Lung (tissue), 13 donors: ENCODE measurements around the gene NARS2. TPM values are rescaled to one million over a fixed set of nuclear protein-coding genes. Genes with fewer than 3 reads are reported as not detected.

ENCODE experiments used
- ATAC-seq: fragments of 200-7000 bp; cut with Tn5 transposase; one replicate; pipeline ENCODE4 v1.9.1; 2020; ENCODE audit warnings: moderate number of reproducible peaks; ENCODE audit not compliant: insufficient read depth, low FRiP score
- DNase-seq, 3 donors: peaks; one replicate each; pipeline ENCODE4 v3.0.0-alpha.2; 2013 to 2017
- H3K27ac ChIP-seq, 2 donors: one replicate each; pipeline ENCODE4 v1.5.1; 2013; ENCODE audit warnings: mild to moderate bottlenecking in 2 of 2, moderate library complexity in 2 of 2, control low read depth in 1 of 2, inconsistent platforms in 1 of 2, low read depth in 1 of 2, low read length in 1 of 2
- H3K27me3 ChIP-seq, 3 donors: one replicate each; pipeline ENCODE4 v1.5.1; 2013; ENCODE audit warnings: low read length in 2 of 3; ENCODE audit not compliant: control insufficient read depth in 3 of 3, insufficient read depth in 3 of 3
- H3K36me3 ChIP-seq, 4 donors: one replicate each; pipeline ENCODE4 v1.5.1; 2013; ENCODE audit warnings: low read length in 4 of 4, mild to moderate bottlenecking in 1 of 4, moderate library complexity in 1 of 4; ENCODE audit not compliant: control insufficient read depth in 4 of 4, insufficient read depth in 4 of 4
- H3K4me1 ChIP-seq, 5 donors: one replicate each; pipeline ENCODE4 v1.5.1; 2013; ENCODE audit warnings: low read length in 5 of 5, mild to moderate bottlenecking in 2 of 5, moderate library complexity in 1 of 5; ENCODE audit not compliant: control insufficient read depth in 5 of 5, insufficient read depth in 5 of 5
- H3K4me3 ChIP-seq: one replicate; pipeline ENCODE4 v1.5.1; 2013; ENCODE audit warnings: mild to moderate bottlenecking, control low read depth, moderate library complexity
- H3K9ac ChIP-seq, 2 donors: one replicate each; pipeline ENCODE4 v1.5.1; 2013; ENCODE audit warnings: low read length in 2 of 2, control low read depth in 1 of 2; ENCODE audit not compliant: insufficient read depth in 1 of 2
- H3K9me3 ChIP-seq, 4 donors: one replicate each; pipeline ENCODE4 v1.5.1; 2013; ENCODE audit warnings: low read length in 3 of 4, mild to moderate bottlenecking in 1 of 4, moderate library complexity in 1 of 4; ENCODE audit not compliant: control insufficient read depth in 4 of 4, insufficient read depth in 3 of 4
- WGBS, 2 donors: extraction: QIAGEN DNeasy Blood & Tissue Kit; methylation state at CpG; one replicate each; pipeline ENCODE4 v1.1.7; 2013; 5-methylcytosine and 5-hydroxymethylcytosine counted together
- polyA plus RNA-seq, 2 donors: library from polyadenylated mRNA; stranded (reverse); fragments of 200-250 nt; gene quantifications; one replicate each; pipeline ENCODE4 v1.2.1, GENCODE V29; 2013
- small RNA-seq: library from RNA; depleted of rRNA; stranded (forward); fragments of <200 nt; gene quantifications from one replicate; pipeline ENCODE3, GENCODE V24; 2014; ENCODE audit warnings: low replicate concordance
- total RNA-seq, 2 donors: library from RNA; depleted of rRNA in 1 of 2; stranded (reverse); fragments of >200 nt in 1 of 2; gene quantifications; one replicate each; pipeline ENCODE4 v1.2.1, GENCODE V29; 2014 to 2021
- TF ChIP-seq, protein P1 (sequence below): IDR thresholded peaks from 2 replicates; pipeline ENCODE4 v1.5.1; 2012; ENCODE audit warnings: mild to moderate bottlenecking; ENCODE audit errors: control extremely low read depth, extremely low read depth
- donor health status: control.
- donor health status: control.
- donor health status: Bipolar disorder and iron deficiency.
- donor health status: healthy.
- donor health status: DM: yes; HTN: yes; CAD: no.

NARS2 gene
- total and polyA plus RNA-seq, 4 donors: 12.0 to 33.8 (median 19.8) TPM

DNA sequence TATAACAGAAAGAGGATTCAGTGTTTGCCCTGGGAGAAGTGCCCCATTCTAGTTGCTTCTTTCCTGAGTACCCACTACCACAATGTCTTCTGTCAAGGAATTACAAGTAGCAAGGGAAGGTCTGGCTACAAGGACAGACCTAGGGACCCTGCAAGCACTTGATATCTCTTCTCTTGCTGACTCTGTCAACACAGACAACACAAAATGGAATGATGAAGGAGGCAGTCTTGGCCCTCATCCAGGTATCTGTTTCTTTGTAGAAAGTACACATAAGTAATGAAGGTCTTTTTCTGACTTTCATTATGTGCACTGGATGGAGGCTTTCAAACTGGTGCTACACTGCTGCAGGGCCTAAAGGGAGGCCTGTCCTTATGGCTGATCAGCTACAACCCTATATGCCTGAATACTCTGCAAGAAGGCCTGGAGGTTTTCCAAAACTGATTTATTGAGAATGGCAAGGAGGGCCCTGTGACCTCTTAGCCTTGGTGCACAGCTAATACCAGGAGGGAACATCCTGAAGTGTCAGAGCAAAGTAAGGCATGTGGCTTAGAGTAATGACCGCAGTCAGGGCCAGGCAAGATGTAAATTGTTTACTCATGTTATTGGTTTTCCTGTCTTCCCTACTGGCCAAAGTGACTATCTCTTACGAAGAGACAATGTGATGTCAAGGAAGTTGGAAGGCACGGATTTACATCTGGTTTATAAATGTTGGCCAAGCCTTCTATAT lies 188.3 kb downstream of the NARS2 start:
- Histone ChIP-seq H3K36me3 (peaks cover 0 to 8% (median 0%) of the 10 kb centered on the region in 4 donors), H3K27me3 (no peaks in the 10 kb centered on the region), H3K4me1 (peaks cover 0 to 14% (median 5%) of the 10 kb centered on the region in 5 donors), H3K27ac (no peak overlapping the region), H3K4me3 (no peak overlapping the region), H3K9me3 (peaks cover 0 to 12% (median 6%) of the 10 kb centered on the region in 4 donors), H3K9ac (no peak overlapping the region)
- TF ChIP-seq, protein P1, sequence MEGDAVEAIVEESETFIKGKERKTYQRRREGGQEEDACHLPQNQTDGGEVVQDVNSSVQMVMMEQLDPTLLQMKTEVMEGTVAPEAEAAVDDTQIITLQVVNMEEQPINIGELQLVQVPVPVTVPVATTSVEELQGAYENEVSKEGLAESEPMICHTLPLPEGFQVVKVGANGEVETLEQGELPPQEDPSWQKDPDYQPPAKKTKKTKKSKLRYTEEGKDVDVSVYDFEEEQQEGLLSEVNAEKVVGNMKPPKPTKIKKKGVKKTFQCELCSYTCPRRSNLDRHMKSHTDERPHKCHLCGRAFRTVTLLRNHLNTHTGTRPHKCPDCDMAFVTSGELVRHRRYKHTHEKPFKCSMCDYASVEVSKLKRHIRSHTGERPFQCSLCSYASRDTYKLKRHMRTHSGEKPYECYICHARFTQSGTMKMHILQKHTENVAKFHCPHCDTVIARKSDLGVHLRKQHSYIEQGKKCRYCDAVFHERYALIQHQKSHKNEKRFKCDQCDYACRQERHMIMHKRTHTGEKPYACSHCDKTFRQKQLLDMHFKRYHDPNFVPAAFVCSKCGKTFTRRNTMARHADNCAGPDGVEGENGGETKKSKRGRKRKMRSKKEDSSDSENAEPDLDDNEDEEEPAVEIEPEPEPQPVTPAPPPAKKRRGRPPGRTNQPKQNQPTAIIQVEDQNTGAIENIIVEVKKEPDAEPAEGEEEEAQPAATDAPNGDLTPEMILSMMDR: no peak
- WGBS, 2 donors: 71 to 74% methylated on average over 3 of the region's 3 CpGs
- no peak for ATAC-seq
- no peak for DNase-seq

Small RNAs within 50 kb of the gene (small RNA-seq; reads per million reads assigned to genes)
- not detected for gene RNU6-311P

Other genes starting within 250 kb of the NARS2 start
- gene GAB2, start 157.0 kb downstream of the NARS2 start, total RNA-seq: 10 to 100 TPM; 17.8 to 47.9 TPM
- gene GAB2, start 157.0 kb downstream of the NARS2 start, polyA plus RNA-seq: 10 to 100 TPM; 18.7 to 27.5 TPM